HG03457 (cell line): Measurements from ENCODE around the gene NHERF2.
"Not testable (repeated sequence)": the region's sequence is repeated elsewhere in the genome, so short reads cannot be mapped to it uniquely, and the experiment has no call there.

Experiments used
- ATAC-seq: cut with Tn5 transposase; IDR thresholded peaks from one replicate; pipeline ENCODE4 v1.9.1; 2021; ENCODE audit warnings: moderate number of reproducible peaks; ENCODE audit not compliant: unreplicated experiment

Gene NHERF2

DNA sequence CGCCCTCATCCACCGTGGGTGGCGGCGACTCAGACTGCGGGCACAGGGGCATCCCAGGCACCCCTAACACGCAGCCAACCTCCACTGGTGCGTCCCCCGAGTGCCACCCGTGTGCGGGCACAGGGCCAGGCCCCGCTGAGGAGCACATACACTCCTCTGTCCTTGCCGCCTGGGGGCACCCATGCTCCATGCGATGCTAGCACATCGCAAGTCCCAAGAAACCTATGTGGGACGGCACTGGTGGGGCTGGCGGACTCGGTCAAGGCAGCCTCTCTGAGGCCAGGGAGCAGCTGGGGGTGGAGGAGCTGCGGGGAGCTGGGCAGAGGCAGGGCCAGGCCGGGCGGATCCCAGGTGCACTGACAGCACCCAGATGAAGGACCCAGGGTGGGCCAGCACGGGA is 21.1 kb upstream of the NHERF2 start:
- no peak for ATAC-seq

DNA sequence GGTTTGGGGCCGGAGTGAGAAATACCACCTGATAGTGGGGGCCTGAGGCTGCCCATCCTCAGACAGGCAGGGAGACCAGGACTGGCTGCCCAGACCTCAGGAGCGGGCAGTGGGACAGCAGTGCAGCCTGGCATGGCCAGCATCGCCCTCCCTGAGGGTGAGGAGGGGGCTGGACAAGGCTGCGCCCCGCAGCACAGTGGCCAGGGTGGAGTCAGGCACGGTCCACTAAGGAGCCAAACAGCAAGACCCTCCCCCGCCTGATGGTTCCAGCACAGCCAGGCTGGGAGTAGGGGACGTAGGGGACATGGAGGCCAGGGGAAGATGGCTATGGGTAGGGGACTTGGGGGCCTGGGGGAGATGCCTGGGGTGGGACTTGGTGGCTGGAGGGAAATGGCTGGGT is 20.4 kb upstream of the NHERF2 start:
- ATAC-seq = no peak

DNA sequence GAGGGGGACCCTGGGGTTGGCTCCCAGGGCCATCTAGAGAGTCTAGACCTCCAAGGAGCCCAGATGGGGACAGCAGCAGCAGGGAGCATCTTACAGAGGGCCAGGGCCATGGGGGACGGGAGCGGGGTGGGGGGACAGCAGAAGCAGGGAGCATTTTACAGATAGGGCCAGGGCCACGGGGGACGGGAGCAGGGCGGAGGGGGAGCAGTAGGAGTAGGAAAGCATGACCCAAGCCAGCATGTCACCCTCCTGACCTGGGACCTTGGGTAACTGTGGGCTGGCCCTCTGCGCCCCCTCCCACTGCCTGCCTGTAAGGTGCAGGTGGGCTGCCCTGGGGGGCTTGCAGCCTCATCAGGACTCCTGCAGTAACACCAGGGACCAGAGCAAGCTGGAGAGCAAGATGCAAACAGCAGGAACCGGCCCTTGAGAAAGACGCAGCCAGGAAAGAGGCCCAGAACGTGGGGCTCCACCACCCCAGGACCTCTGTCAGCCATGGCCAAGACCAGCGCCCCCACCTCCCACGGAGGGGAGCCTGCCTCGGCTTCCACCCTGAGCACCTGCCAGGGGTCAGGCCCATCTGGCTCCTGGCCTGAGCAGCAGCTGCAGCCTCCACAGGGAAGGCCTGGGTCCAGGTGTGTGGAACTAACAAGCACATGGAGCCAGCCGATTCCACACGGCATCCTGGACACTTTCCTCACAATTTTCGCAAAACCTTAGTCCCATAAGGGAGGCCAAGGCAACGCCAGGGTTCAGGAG is 19.4 kb upstream of the NHERF2 start:
- ATAC-seq = no peak

DNA sequence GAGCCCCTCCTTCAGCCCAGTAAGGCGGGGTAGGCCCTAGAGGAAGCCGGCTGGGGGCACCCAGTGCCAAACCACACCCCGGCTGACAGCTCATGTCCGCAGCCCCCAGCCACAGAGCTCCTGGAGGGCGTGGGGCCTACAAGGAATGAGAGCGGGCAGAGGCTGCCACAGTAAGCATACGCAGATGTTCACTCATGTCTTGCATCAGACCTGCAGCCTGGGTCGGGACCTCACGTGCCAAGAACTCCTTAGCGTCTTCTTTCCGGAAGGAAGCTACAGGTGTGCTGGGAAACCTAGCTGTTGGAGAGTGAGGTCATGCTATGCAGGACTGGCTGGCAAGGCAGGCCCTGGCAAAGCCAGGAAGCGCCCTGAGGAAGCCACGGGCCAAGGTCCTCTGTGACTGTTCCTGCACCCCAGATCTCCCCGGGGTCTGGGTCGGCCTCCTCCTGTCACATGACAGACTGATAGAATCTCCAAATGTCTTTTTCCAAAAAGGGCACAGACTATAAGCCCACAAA is 18.6 kb upstream of the NHERF2 start:
- no peak for ATAC-seq

DNA sequence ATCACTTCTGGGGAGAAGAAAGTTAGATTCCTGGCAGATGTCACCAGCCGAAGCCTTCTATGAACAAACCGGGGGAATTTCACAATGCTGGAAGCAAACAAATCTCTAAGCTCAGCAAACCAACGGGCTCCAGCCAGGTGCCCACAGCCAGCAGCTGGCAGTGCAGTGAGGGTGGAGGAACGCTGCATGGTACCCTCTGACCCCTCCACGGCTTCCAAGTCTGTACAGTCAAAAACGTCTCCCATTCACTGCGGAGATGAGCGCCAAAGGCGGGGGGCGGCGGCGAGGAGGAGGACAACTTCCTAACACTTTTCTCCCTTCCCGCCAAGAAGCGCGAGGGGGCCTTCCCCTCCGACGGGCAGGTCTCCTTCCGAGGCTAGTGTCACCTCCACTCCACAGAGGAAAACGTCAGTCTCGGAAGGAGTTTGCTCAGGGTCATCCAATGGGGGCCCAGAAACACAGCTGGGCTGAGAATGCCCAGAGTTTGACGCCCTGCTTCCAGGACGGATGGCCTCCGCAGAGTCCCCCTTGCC is 18.0 kb upstream of the NHERF2 start:
- no peak for ATAC-seq

DNA sequence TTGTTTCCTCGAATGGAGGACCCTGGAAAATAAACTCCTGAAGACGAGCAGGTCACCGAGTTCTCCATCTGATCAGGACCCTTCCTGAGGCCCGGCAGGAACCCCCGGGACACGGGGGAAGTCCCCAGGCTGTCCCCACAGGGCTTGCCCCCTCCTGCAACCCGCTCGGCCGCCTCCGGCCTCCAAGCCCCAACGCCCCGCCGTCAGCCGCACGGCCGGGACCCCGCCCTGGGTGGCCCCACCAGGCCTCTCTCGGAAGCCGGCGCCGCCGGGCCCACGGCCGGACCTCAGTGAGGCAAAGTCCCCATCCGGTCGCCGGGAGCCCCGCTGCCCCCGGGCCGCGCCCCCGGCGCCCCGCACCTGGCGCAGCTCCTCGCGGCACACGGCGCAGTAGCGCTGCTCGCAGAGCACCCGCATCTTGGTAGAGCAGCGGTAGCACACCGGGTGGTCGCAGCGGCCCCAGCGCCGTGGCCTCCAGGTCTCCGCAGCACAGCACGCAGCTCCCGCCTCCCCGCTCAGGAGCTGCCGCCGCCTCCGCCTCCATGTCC is 17.5 kb upstream of the NHERF2 start:
- peak; percentile 31 for ATAC-seq

DNA sequence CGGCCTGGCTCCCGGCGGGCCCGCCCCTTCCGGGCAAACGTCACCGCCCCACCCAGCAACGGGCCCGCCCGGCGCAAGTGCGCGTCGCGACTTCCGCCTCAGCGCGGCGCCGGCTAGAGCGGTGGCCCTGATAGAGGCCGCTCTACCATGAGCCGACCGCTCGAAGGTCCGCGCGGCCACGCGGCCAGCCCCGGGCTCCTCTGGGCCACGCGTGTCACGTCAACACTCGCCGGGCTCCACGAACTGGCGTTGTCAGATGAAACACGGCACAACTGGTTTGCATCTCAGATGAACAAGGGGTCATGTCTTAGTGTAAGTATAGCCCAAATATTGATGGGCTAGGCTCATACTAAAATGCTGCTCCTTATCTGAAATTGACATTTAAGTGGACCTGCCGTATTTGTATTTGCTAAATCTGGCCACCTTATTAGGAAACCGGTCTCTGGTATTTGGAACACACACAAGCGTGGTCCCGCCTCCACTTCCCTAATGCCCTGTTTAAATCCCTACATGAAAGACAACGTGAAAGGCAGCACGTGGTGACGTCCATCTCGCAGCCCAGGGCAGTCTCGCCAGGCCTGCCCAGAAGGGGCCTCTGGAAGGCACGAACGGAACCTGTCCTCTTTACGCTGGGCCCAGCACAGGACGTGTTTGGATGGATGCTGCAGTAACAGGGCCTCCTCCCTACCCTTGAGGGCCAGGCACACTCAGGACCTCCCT is 16.8 kb upstream of the NHERF2 start, which contains the start of gene ZNF598:
TSS of gene ZNF598 (minus strand) at position 31 of the 720 bp plus-strand sequence.
- peak; percentile 60 for ATAC-seq

DNA sequence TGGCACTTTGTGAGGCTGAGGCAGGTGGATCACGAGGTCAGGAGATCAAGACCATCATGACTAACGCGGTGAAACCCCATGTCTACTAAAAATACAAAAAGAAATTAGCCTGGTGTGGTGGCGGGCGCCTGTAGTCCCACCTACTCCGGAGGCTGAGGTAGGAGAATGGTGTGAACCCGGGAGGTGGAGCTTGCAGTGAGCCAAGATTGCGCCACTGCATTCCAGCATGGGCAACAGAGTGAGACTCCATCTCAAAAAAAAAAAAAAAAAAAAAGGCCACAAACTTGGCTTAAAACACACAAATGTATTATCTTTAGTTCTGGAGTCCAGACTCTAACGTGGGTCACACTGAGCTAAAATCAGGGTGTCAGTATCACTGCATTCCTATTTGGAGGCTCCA is 15.0 kb upstream of the NHERF2 start:
- ATAC-seq = not testable (repeated sequence)

DNA sequence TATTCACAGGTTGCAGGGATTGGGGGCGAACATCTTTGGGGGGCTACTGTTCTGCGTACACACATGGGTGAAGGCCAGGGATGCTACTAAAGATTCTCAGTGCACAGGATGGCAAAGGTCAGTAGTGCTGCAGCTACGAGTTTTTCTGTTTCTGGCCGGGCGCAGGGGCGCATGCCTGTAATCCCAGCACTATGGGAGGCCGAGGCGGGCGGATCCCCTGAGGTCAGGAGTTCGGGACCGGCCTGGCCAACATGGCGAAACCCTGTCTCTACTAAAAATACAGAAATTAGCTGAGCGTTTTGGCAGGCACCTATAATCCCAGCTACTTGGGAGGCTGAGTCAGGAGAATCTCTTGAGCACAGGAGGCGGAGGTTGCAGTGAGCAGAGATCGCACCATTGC is 13.2 kb upstream of the NHERF2 start:
- ATAC-seq = no peak

DNA sequence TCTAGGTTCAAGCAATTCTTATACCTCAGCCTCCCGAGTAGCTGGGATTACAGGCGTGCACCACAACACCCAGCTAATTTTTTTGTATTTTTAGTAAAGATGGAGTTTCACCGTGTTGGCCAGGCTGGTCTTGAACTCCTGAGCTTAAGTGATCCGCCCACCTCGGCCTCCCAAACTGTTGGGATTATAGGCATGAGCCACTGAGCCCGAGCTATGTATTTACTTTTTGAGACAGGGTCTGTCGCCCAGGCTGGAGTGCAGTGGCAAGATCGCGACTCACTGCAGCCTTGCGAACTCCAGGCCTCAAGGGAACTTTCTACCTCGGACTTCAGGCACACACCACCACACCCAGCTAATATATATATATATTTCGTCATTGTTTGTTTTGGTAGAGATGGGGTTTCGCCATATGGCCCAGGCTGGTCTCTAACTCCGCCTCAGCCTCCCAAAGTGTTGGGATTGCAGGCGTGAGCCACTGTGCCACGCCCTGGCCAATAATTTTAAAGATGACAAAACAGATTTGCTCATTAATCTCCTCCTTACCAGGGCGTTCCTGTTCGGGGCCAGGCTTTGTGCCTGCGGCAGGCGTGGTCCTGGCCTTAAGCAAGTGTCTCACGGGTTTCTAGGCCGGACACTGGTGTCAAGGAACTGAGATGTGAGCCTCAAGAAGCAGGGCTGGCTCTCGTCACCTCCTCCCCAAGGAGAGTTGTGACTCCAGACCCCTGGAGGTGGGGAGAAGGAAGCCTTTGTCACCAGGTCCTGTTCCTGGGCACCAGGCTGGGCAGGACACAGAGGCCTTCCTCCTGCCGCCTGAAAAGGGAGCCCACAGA is 11.4 kb upstream of the NHERF2 start:
- no peak for ATAC-seq

DNA sequence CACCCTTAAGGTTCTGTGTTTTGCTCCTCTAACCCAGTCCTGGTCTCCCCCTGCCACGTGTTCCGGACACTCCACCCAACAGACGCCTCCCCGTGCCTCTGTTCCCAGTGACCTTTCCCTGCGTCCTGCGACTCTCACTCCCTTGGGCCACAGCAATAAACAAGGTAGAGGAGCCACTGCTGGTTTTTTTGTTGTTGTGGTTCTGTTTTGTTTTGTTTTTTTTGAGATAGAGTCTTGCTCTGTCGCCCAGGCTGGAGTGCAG is 10.8 kb upstream of the NHERF2 start:
- ATAC-seq = no peak

DNA sequence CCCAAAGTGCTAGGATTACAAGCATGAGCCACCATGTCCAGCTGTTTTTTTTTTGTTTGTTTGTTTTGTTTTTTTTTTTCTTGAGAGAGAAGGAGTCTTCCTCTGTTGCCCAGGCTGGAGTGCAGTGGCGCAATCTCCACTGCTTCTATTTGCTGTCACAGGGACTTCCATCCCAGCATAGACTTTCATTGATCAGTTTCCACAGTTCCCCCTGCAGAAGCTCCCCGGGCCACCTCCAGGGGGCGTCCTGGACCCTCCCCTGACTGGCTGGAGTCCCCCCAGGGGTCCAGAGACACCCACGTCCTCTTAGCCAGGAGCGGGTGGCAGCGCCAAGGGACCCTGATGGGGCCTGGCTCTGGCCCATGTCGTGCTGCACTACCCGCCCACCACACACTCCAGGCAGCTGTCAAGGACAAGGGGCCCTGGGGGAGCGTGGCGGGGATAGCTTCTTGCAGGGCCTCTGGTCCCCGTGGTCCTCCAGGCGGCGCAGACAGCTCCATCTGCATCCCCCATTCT is 10.2 kb upstream of the NHERF2 start:
- no peak for ATAC-seq

DNA sequence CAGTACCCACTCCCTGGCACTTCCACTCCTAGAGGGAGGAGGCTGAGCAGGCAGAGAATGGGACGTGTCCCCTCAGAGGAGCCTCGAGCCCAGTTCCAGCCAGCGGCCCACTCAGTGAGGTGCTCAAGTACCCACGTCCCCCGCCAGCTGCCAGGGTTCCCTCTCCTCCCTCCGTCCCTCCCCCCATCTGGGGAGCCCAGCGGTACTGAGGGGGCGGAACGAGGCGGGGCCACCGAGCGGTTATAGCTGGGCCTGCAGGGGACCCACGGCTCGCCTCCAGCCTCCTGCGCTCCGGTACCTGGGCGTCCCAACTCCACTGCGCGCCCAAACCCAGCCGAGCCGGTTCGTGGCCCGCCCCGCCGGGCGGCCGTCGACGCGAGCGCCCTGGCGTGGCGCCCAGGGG is 7.2 kb upstream of the NHERF2 start, which contains the start of gene NPW:
TSS of gene NPW (plus strand) at position 268 of the 403 bp plus-strand sequence.
- ATAC-seq = no peak

DNA sequence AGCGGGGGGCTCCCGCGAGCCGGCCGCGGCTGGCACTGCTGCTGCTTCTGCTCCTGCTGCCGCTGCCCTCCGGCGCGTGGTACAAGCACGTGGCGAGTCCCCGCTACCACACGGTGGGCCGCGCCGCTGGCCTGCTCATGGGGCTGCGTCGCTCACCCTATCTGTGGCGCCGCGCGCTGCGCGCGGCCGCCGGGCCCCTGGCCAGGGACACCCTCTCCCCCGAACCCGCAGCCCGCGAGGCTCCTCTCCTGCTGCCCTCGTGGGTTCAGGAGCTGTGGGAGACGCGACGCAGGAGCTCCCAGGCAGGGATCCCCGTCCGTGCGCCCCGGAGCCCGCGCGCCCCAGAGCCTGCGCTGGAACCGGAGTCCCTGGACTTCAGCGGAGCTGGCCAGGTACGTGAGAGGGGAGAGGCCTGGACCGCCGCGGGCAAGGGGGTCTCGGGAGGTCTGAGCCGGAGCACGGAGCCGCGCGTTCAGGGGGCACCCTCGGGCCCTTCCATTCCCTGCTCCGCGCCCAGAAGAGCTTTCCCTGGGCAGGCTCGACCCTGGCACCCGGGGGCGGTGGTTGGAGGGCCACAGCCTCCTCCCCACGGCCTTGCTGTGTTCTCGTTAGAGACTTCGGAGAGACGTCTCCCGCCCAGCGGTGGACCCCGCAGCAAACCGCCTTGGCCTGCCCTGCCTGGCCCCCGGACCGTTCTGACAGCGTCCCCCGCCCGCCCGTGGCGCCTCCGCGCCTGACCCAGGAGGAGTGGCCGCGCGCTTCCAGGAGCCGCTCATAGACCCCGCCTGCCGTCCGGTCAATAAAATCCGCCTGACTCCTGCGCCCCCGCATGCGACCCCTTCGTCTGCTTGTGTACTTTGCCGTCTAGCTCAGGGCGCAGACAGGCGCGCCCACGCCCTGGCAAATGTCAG is 6.5 kb upstream of the NHERF2 start:
- no peak for ATAC-seq

DNA sequence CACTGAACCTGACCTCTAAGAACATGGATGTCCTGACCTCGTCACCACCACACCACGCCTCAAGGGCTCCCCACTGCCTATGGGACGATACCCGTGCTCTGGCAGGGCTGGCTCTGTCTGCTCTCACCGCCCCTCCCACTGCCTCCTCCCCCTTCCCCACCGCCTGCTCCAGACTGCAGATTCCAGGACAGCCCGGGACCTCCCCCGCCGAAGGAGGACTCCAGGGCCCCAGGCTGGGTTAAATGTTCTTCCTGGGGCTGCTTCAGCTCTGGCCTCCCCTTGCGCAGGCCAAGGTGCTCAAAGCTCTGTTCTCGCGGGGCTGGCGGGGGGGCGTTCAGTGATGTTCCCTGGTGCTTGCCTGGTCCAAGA is 4.0 kb upstream of the NHERF2 start:
- ATAC-seq = no peak

DNA sequence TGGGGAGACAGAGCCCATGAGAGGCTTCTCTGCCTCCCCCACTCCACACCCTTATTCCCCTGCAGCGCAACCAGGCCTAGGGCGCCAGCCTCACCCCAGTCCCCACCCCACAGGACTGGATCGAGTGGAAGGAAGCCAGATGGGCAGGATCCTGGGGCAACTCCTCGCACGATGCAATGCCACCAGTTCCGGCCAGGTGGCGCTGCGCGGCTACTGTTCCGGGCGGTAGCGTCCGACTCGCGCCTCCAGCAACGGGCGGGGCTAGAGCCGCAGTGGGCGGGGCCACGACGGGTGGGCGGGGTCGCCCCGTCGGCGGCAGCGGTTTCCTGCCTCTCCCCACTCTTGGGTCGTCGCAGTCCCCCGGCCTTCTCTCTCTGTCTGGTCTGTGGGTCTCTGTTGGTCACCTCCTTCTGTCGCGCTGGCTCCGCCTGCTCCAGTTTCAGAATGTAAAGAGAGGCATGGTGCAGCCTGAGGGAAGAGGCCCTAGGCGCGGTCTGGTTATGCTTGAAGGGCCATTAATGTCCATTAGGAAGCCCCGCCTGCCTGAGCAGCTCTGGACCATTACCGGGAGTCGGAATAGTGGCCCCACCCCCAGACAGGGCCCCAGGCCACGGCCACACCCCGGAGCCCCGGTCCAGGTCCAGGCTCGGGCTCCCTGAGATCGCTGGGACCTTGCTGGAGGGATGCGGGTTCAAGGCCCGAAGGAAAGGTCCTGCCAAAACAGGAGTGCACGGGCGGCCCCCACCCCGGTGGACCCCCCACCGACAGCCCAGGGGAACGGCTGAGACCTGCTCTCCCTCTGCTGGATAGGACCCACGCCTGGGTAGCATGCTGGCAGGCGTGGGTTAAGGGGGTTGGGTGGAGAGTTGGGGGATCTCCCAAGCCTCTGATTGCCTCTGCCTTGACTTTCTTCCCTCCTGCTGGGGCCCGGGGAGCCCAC is 3.3 kb upstream of the NHERF2 start:
- ATAC-seq = no peak

DNA sequence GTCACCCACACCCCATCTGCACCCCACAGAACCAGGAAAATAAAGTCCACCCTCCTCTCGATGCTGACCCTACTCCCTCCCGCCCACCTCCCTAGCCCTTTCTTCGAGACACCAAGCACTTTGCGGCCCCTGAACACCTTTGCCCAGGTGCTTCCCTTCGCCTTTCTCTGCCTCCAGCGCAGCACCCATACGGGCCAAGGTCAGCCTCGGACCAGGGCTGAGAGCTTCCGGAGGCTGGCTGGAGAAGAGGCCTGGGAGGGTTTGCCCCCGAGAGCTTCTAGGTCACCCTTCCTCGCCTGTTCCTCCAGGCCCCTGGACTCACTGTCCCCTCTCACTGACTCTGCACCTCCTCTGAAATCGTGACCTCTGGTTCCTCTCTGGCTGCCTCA is 2.7 kb upstream of the NHERF2 start:
- no peak for ATAC-seq

DNA sequence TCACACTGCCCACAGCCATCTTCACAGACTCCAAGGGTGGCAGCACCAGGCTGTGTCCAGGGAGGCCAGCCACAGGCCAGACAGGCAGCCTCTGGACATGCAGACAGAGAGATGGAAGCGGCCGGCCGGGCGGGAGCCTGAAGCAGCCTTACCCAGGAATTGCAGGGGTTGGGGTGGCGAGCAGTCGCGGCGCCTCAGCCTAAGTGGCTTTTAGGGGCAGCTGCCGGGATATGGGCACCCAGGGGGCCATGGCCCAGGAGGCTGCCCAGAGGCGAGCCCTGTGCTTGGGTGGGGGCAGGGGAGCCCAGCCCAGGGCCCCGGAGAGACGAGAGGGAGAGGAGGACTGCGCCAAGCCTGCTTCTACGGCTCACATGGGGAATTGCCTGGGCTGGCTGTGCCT is 1.5 kb upstream of the NHERF2 start:
- ATAC-seq = no peak
